T1000 (cell line): ENCODE measurements around the gene WNT9B.

Experiments
- DNase-seq: peaks from one replicate; lab custom pipeline; 2025; ENCODE audit warnings: mixed read lengths; lab: John Stamatoyannopoulos, UW

The WNT9B gene

GRCh38 chr17:46851029-46851741, at the start of gene WNT9B:
TSS of gene WNT9B (plus strand) at chr17:46851583. CDS start at chr17:46851639, 56 bp downstream.
- DNase-seq: no peak

- DNase-seq: no peak
Observed at GRCh38 chr17:46802800-46803199, 48.6 kb upstream of the WNT9B start.

GRCh38 chr17:46803544-46803943, 47.8 kb upstream of the WNT9B start:
- DNase-seq: no peak

GRCh38 chr17:46805771-46806170, 45.6 kb upstream of the WNT9B start:
- DNase-seq: no peak

GRCh38 chr17:46809110-46809571, 42.2 kb upstream of the WNT9B start:
- DNase-seq: no peak

GRCh38 chr17:46810837-46811236, 40.5 kb upstream of the WNT9B start:
- no peak for DNase-seq

- no peak for DNase-seq
Observed at GRCh38 chr17:46811978-46812583, 39.3 kb upstream of the WNT9B start.

GRCh38 chr17:46812624-46813318, 38.6 kb upstream of the WNT9B start:
- no peak for DNase-seq

GRCh38 chr17:46813920-46814319, 37.5 kb upstream of the WNT9B start:
- DNase-seq: no peak

GRCh38 chr17:46814446-46814845, 36.9 kb upstream of the WNT9B start:
- no peak for DNase-seq

- DNase-seq: no peak
Observed at GRCh38 chr17:46815474-46816353, 35.7 kb upstream of the WNT9B start.

- DNase-seq: no peak
Observed at GRCh38 chr17:46817151-46817900, 34.1 kb upstream of the WNT9B start.

GRCh38 chr17:46817901-46818209, 33.5 kb upstream of the WNT9B start:
- DNase-seq: no peak

- no peak for DNase-seq
Observed at GRCh38 chr17:46818316-46818928, 33.0 kb upstream of the WNT9B start, which contains the start of gene WNT3. TSS of gene WNT3 (minus strand) at chr17:46818692. CDS start at chr17:46818597, 95 bp downstream.

GRCh38 chr17:46818929-46819859, 32.2 kb upstream of the WNT9B start:
- DNase-seq: no peak

GRCh38 chr17:46819906-46820351, 31.5 kb upstream of the WNT9B start:
- no peak for DNase-seq

GRCh38 chr17:46820592-46821450, 30.6 kb upstream of the WNT9B start:
- DNase-seq: no peak

- DNase-seq: no peak
Observed at GRCh38 chr17:46821482-46822387, 29.6 kb upstream of the WNT9B start.
